Measurements from ENCODE around the gene HECTD4.

HECTD4 gene

GRCh38 chr12:112299704-112300103 lies 82.5 kb downstream of the HECTD4 start:
- TF ChIP-seq CTCF (IDR thresholded peaks at IDR 0.05; ENCODE audit: extremely low read depth, insufficient read depth, missing control alignments): no peak
- no peak for DNase-seq (ENCODE audit: low spot score)
- in situ Hi-C loops (cut with MboI; ENCODE audit: low pct_unique_long_range_greater_than_20kb, low sequenced_read_pairs, unreplicated experiment): no loop called here

GRCh38 chr12:112297188-112297587 lies 85.0 kb downstream of the HECTD4 start:
- no peak for TF ChIP-seq CTCF (IDR thresholded peaks at IDR 0.05; ENCODE audit: extremely low read depth, insufficient read depth, missing control alignments)
- in situ Hi-C loops (cut with MboI; ENCODE audit: low pct_unique_long_range_greater_than_20kb, low sequenced_read_pairs, unreplicated experiment): no loop called here
- DNase-seq (ENCODE audit: low spot score): no peak

GRCh38 chr12:112296183-112296582 lies 86.0 kb downstream of the HECTD4 start:
- in situ Hi-C loops (cut with MboI; ENCODE audit: low pct_unique_long_range_greater_than_20kb, low sequenced_read_pairs, unreplicated experiment): no loop called here
- TF ChIP-seq CTCF (IDR thresholded peaks at IDR 0.05; ENCODE audit: extremely low read depth, insufficient read depth, missing control alignments): no peak
- DNase-seq (ENCODE audit: low spot score): no peak

- no peak for TF ChIP-seq CTCF (IDR thresholded peaks at IDR 0.05; ENCODE audit: extremely low read depth, insufficient read depth, missing control alignments)
- in situ Hi-C loops (cut with MboI; ENCODE audit: low pct_unique_long_range_greater_than_20kb, low sequenced_read_pairs, unreplicated experiment): no loop called here
- no peak for DNase-seq (ENCODE audit: low spot score)
Observed at GRCh38 chr12:112294793-112295192, 87.4 kb downstream of the HECTD4 start.

GRCh38 chr12:112288638-112289037 lies 93.6 kb downstream of the HECTD4 start:
- in situ Hi-C loops (cut with MboI; ENCODE audit: low pct_unique_long_range_greater_than_20kb, low sequenced_read_pairs, unreplicated experiment): no loop called here
- DNase-seq (ENCODE audit: low spot score): no peak
- no peak for TF ChIP-seq CTCF (IDR thresholded peaks at IDR 0.05; ENCODE audit: extremely low read depth, insufficient read depth, missing control alignments)

GRCh38 chr12:112285600-112286401 lies 96.4 kb downstream of the HECTD4 start:
- no peak for DNase-seq (ENCODE audit: low spot score)
- TF ChIP-seq CTCF (IDR thresholded peaks at IDR 0.05; ENCODE audit: extremely low read depth, insufficient read depth, missing control alignments): no peak

More at GRCh38 chr12:112285600-112286401, 96.4 kb downstream of the HECTD4 start:
- in situ Hi-C loops (cut with MboI; ENCODE audit: low pct_unique_long_range_greater_than_20kb, low sequenced_read_pairs, unreplicated experiment): no loop called here

Data from GM13977 (cell line).